Measurements from ENCODE around the gene AIRE.

Gene AIRE

GRCh38 chr21:44332383-44332782, 46.7 kb downstream of the AIRE start:
- Histone ChIP-seq H3K4me2 (ENCODE audit: insufficient read depth, low read length) (no peak overlapping the region), H3K9ac (ENCODE audit: low read depth, low read length) (no peak overlapping the region), H3K79me2 (ENCODE audit: insufficient read depth, low read length) (no peaks in the 10 kb centered on the region), H2AFZ (ENCODE audit: low read depth, low read length) (no peak overlapping the region), H3K36me3 (ENCODE audit: insufficient read depth, low read length) (peaks cover 54% of the 10 kb centered on the region), H3K27ac (ENCODE audit: low read length) (no peak overlapping the region), H3K27me3 (ENCODE audit: insufficient read depth, low read length, poor library complexity) (no peaks in the 10 kb centered on the region), H4K20me1 (ENCODE audit: insufficient read depth, low read length) (peaks cover 23% of the 10 kb centered on the region), H3K9me3 (ENCODE audit: insufficient read depth, low read length, severe bottlenecking) (no peaks in the 10 kb centered on the region), H3K4me3 (ENCODE audit: low read depth in 1 of 2, low read length in 2 of 2) (no peak overlapping the region), H3K4me1 (ENCODE audit: insufficient read depth, low read length) (no peaks in the 10 kb centered on the region)
- ATAC-seq (ENCODE audit: insufficient read depth, low read depth) (no peak), DNase-seq (no peak)
- TF ChIP-seq EZH2 (IDR thresholded peaks at IDR 0.05; ENCODE audit: borderline replicate concordance, low read depth, low read length, severe bottlenecking): no peak
- TF ChIP-seq, protein P1, sequence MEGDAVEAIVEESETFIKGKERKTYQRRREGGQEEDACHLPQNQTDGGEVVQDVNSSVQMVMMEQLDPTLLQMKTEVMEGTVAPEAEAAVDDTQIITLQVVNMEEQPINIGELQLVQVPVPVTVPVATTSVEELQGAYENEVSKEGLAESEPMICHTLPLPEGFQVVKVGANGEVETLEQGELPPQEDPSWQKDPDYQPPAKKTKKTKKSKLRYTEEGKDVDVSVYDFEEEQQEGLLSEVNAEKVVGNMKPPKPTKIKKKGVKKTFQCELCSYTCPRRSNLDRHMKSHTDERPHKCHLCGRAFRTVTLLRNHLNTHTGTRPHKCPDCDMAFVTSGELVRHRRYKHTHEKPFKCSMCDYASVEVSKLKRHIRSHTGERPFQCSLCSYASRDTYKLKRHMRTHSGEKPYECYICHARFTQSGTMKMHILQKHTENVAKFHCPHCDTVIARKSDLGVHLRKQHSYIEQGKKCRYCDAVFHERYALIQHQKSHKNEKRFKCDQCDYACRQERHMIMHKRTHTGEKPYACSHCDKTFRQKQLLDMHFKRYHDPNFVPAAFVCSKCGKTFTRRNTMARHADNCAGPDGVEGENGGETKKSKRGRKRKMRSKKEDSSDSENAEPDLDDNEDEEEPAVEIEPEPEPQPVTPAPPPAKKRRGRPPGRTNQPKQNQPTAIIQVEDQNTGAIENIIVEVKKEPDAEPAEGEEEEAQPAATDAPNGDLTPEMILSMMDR (IDR thresholded peaks at IDR 0.05; ENCODE audit: borderline replicate concordance, extremely low read depth, low read length, poor library complexity, severe bottlenecking): no peak

- Histone ChIP-seq H3K4me3 (ENCODE audit: low read depth in 1 of 2, low read length in 2 of 2) (no peak overlapping the region), H3K9ac (ENCODE audit: low read depth, low read length) (no peak overlapping the region), H3K9me3 (ENCODE audit: insufficient read depth, low read length, severe bottlenecking) (no peaks in the 10 kb centered on the region), H4K20me1 (ENCODE audit: insufficient read depth, low read length) (peaks cover 23% of the 10 kb centered on the region), H3K4me2 (ENCODE audit: insufficient read depth, low read length) (no peak overlapping the region), H3K27ac (ENCODE audit: low read length) (no peak overlapping the region), H3K79me2 (ENCODE audit: insufficient read depth, low read length) (no peaks in the 10 kb centered on the region), H3K36me3 (ENCODE audit: insufficient read depth, low read length) (peaks cover 51% of the 10 kb centered on the region), H3K4me1 (ENCODE audit: insufficient read depth, low read length) (peaks cover 4% of the 10 kb centered on the region; the same call in 1 of the 2 replicates), H3K27me3 (ENCODE audit: insufficient read depth, low read length, poor library complexity) (no peaks in the 10 kb centered on the region), H2AFZ (ENCODE audit: low read depth, low read length) (no peak overlapping the region)
- TF ChIP-seq, protein P1 (IDR thresholded peaks at IDR 0.05; ENCODE audit: borderline replicate concordance, extremely low read depth, low read length, poor library complexity, severe bottlenecking): no peak
- no peak for TF ChIP-seq EZH2 (IDR thresholded peaks at IDR 0.05; ENCODE audit: borderline replicate concordance, low read depth, low read length, severe bottlenecking)
- DNase-seq (no peak), ATAC-seq (ENCODE audit: insufficient read depth, low read depth) (no peak)
Observed at GRCh38 chr21:44332965-44333364, 47.3 kb downstream of the AIRE start.

DNA sequence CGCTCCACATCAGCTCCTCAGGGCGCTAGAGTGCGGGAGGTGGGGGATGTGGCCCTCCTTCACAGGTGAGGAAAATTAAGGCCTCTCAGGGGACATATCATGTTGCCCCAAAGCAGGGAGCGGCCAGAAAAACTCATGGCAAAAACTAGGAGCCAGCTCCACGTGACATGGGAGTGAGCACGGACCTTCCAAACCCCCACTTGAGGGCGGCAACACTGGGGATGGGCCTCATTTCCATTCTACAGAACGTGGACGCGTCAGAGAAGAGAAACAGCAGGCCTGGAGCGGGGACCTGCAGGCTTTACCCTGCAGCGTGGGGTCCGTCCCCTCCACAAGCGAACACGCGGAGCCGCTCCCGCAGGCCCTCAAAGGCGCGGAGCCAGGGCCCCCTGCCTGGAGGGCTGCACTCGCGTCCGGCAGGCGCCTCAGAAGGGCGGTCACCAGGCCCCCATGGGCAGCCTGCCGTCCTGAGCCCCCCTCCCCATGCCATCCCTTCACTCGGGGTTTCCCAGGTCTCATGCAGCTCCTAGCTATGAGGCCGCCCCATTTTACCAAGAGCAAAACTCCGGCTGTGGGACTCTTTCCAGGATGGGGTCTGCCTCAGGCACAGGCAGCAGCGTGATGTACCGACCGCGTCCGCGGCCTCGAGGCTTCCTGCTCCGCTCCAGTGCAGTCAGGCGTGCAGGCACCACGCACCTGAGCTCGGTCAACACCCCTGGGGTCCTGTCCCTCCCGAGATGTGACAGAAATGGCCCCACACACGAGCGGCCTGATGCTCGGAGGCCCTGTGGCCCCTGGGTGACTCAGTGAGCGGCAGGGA, 48.0 kb downstream of the AIRE start:
- DNase-seq (no peak), ATAC-seq (ENCODE audit: insufficient read depth, low read depth) (no peak)
- Histone ChIP-seq H3K9me3 (ENCODE audit: insufficient read depth, low read length, severe bottlenecking) (no peaks in the 10 kb centered on the region), H3K36me3 (ENCODE audit: insufficient read depth, low read length) (peaks cover 45% of the 10 kb centered on the region), H2AFZ (ENCODE audit: low read depth, low read length) (no peak overlapping the region), H3K9ac (ENCODE audit: low read depth, low read length) (no peak overlapping the region), H3K4me2 (ENCODE audit: insufficient read depth, low read length) (no peak overlapping the region), H4K20me1 (ENCODE audit: insufficient read depth, low read length) (peaks cover 27% of the 10 kb centered on the region), H3K79me2 (ENCODE audit: insufficient read depth, low read length) (no peaks in the 10 kb centered on the region), H3K27me3 (ENCODE audit: insufficient read depth, low read length, poor library complexity) (no peaks in the 10 kb centered on the region), H3K4me3 (ENCODE audit: low read depth in 1 of 2, low read length in 2 of 2) (no peak overlapping the region), H3K27ac (ENCODE audit: low read length) (no peak overlapping the region), H3K4me1 (ENCODE audit: insufficient read depth, low read length) (peaks cover 9% of the 10 kb centered on the region; the same call in 1 of the 2 replicates)
- TF ChIP-seq EZH2 (IDR thresholded peaks at IDR 0.05; ENCODE audit: borderline replicate concordance, low read depth, low read length, severe bottlenecking): no peak
- TF ChIP-seq, protein P1 (IDR thresholded peaks at IDR 0.05; ENCODE audit: borderline replicate concordance, extremely low read depth, low read length, poor library complexity, severe bottlenecking): no peak
